Right atrium auricular region (tissue), 2 donors: ENCODE measurements around the gene LRRC45. TPM values are rescaled to one million over a fixed set of nuclear protein-coding genes. Genes with fewer than 3 reads are reported as not detected.

Experiments used
- DNase-seq: peaks from one replicate; pipeline ENCODE4 v3.0.0-alpha.2; 2019; ENCODE audit warnings: low spot score
- H3K27ac ChIP-seq, 2 donors: fragments of 200-600 bp; sonication (generic); 1 replicate in 1 of 2; 2 replicates in 1 of 2; pipeline ENCODE4 v1.5.1; 2016 to 2019
- H3K27me3 ChIP-seq, 2 donors: fragments of 200-600 bp; sonication (generic); one replicate each; pipeline versions ENCODE4 v1.5.1 to v1.6.0; 2017 to 2019
- H3K36me3 ChIP-seq: fragments of 200-600 bp; sonication (generic); one replicate; pipeline ENCODE4 v1.5.1; 2016
- H3K4me1 ChIP-seq, 2 donors: fragments of 200-600 bp; sonication (generic); one replicate each; pipeline versions ENCODE4 v1.5.1 to v1.6.0; 2017 to 2019
- H3K4me3 ChIP-seq, 2 donors: fragments of 200-600 bp; sonication (generic); 1 replicate in 1 of 2; 2 replicates in 1 of 2; pipeline ENCODE4 v1.5.1; 2017 to 2019; ENCODE audit warnings: mild to moderate bottlenecking in 1 of 2, moderate library complexity in 1 of 2
- H3K9me3 ChIP-seq, 2 donors: fragments of 200-600 bp; sonication (generic); one replicate each; pipeline ENCODE4 v1.5.1; 2019
- CTCF ChIP-seq, 2 donors: fragments of 200-600 bp; sonication (generic); IDR thresholded peaks; one replicate each; pipeline ENCODE4 v1.5.1; 2019; ENCODE audit warnings: antibody characterized with exemption in 2 of 2
- total RNA-seq, 2 donors: library from RNA; depleted of rRNA; stranded (reverse); fragments of >200 nt; gene quantifications; one replicate each; pipeline ENCODE4 v1.1.0, GENCODE V29; 2016

LRRC45 gene
- total RNA-seq, 2 donors from 2014 or later: 4.7 to 4.9 TPM

DNA sequence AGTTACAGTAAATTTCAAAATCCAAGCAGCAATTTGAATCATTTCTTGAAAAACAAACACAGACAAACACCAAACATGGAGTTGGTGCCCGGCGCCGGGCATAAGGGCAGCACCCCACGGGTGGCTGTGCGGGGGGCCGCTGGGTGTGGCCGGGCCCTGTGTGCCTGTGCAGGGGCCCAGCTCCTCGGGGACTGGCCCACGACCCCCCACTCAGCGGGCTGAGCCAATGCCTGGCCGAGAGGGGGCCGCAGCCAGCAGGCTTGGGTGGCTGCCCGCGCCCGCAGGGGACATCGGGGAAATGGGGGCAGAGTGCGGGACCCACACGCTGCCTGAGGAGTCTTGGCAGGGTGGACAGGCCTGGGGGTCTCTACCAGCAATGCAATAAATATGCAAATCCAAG is 55.3 kb downstream of the LRRC45 start:
- DNase-seq: no peak
- H3K4me1 ChIP-seq: no peaks in the 10 kb centered on the region
- peaks cover 41% of the 10 kb centered on the region for H3K36me3 ChIP-seq
- no peak overlapping the region for H3K27ac ChIP-seq
- no peaks in the 10 kb centered on the region for H3K9me3 ChIP-seq
- no peak overlapping the region for H3K4me3 ChIP-seq
- H3K27me3 ChIP-seq: no peaks in the 10 kb centered on the region
- TF ChIP-seq CTCF (IDR thresholded peaks at IDR 0.05): no peak

DNA sequence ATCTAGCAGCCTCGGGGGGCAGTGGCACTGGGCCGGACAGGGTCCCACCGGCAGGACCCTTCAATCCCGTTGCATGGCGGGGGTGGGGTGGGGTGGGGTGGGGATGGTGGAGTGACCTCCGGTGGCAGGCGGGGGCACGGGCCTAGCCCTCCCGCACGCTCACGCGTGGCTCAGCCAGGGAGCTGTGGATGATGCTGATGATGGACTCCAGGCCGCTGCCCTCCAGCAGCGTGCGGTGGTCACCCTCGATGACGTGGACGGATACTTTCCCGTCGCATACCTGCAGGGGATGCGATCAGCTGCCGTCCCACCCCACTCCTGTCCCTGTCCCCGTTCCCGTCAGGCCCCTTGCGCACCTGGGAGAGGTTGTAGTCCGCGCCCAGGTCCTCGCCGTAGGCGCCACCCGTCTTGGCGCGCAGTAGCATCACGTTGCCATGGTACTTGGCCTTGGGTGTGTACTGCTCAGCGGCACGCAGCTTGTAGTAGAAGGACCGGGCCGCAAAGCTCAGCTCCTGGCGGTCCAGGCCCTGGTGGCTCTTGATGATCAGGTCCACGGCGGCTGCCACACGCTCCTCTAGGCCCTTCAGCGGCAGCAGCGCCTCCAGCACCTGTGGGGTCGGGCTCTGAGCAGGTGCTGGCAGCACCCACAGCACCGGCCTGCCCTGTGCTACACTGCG is 56.0 kb downstream of the LRRC45 start:
- Histone ChIP-seq H3K27me3 (no peaks in the 10 kb centered on the region), H3K9me3 (no peaks in the 10 kb centered on the region), H3K36me3 (peaks cover 48% of the 10 kb centered on the region), H3K4me1 (no peaks in the 10 kb centered on the region), H3K27ac (no peak overlapping the region), H3K4me3 (no peak overlapping the region)
- DNase-seq: no peak
- no peak for TF ChIP-seq CTCF (IDR thresholded peaks at IDR 0.05)

DNA sequence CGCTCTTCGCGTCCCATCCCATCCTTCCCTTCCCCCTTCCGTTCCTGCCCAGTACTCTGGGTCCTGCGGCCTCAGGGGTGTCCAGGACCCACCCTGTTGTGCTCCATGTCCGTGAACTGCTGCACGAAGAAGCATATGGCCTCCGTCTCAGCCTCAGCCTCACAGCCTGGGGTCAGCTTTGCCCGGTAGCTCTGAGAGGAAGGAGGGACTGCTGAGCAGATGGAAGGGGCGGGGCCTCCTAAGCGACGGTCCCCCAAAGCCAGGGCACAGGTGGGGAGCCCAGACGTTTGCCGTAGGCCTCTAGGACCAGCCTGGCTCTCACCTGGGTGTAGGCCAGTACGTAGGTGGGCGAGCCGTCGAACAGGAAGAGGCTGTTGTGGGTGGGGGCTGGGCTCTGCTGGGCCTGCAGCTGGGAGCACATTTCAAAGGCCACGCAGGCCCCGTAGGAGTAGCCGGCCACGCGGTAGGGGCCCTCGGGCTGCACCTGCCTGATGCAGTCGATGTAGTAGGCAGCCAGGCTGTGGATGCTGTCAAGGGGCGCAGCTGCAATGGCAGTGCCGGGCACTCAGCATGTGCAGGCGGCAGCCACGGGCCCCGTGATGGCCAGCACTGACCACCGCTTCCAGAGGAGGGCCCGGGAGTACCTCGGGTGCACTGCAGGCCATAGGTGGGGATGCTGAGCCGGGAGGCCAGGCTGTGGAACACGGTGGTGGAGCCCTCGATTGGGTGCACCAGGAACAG is 57.1 kb downstream of the LRRC45 start:
- H3K36me3 ChIP-seq: peaks cover 59% of the 10 kb centered on the region
- no peak for TF ChIP-seq CTCF (IDR thresholded peaks at IDR 0.05)

More for the DNA sequence above, 57.1 kb downstream of the LRRC45 start:
- H3K27me3 ChIP-seq: no peaks in the 10 kb centered on the region
- H3K27ac ChIP-seq: no peak overlapping the region
- DNase-seq: no peak
- H3K4me1 ChIP-seq: no peaks in the 10 kb centered on the region
- H3K9me3 ChIP-seq: no peaks in the 10 kb centered on the region
- H3K4me3 ChIP-seq: no peak overlapping the region

Other genes with a start within 250 kb of the LRRC45 start
- not detected for gene GCGR, start 219.2 kb upstream of the LRRC45 start, total RNA-seq
- gene MCRIP1, start 190.0 kb upstream of the LRRC45 start, total RNA-seq: 100 to 1,000 TPM in 1 of 2 donors, 10 to 100 TPM in 1; 91.3 to 108 TPM
- not detected for gene PPP1R27, start 188.3 kb upstream of the LRRC45 start, total RNA-seq
- gene P4HB, start 162.8 kb upstream of the LRRC45 start, total RNA-seq: 100 to 1,000 TPM; 321 to 426 TPM
- 100 to 1,000 TPM in 1 of 2 donors, 10 to 100 TPM in 1; 59.4 to 145 TPM for gene ARHGDIA, start 152.0 kb upstream of the LRRC45 start, total RNA-seq
- gene ALYREF, start 131.7 kb upstream of the LRRC45 start, total RNA-seq: 10 to 100 TPM; 24.3 to 35.9 TPM
- 100 to 1,000 TPM; 126 to 229 TPM for gene ANAPC11, start 131.6 kb upstream of the LRRC45 start, total RNA-seq
- gene NPB, start 121.1 kb upstream of the LRRC45 start, total RNA-seq: 1 to 10 TPM in 1 of 2 donors, not detected in 1; 1.7 TPM
- 10 to 100 TPM; 23.3 to 26.1 TPM for gene PCYT2, start 111.9 kb upstream of the LRRC45 start, total RNA-seq
- gene SIRT7, start 105.1 kb upstream of the LRRC45 start, total RNA-seq: 1 to 10 TPM; 2.8 to 4.9 TPM
- gene MAFG, start 95.6 kb upstream of the LRRC45 start, total RNA-seq: 10 to 100 TPM; 21.8 to 26.5 TPM
- gene PYCR1, start 86.0 kb upstream of the LRRC45 start, total RNA-seq: 10 to 100 TPM in 1 of 2 donors, 1 to 10 TPM in 1; 8.3 to 10.2 TPM
- 1 to 10 TPM in 1 of 2 donors, under 1 TPM in 1; 0.55 to 1.4 TPM for gene MYADML2, start 76.1 kb upstream of the LRRC45 start, total RNA-seq
- under 1 TPM in 1 of 2 donors, not detected in 1; 0.35 TPM for gene NOTUM, start 62.1 kb upstream of the LRRC45 start, total RNA-seq
- 10 to 100 TPM; 14.1 to 18.8 TPM for gene ASPSCR1, start 45.7 kb upstream of the LRRC45 start, total RNA-seq
- gene CENPX, start 427 bp upstream of the LRRC45 start, total RNA-seq: 10 to 100 TPM; 36.5 to 47.6 TPM
- 1 to 10 TPM in 1 of 2 donors, under 1 TPM in 1; 0.93 to 2.6 TPM for gene RAC3, start 8.4 kb downstream of the LRRC45 start, total RNA-seq
- gene DCXR, start 14.4 kb downstream of the LRRC45 start, total RNA-seq: 100 to 1,000 TPM; 169 to 213 TPM
- gene RFNG, start 28.5 kb downstream of the LRRC45 start, total RNA-seq: 10 to 100 TPM; 21.4 to 25.3 TPM
- gene GPS1, start 28.6 kb downstream of the LRRC45 start, total RNA-seq: 10 to 100 TPM; 79.5 to 90.8 TPM
- gene DUS1L, start 42.5 kb downstream of the LRRC45 start, total RNA-seq: 10 to 100 TPM; 33.3 to 45.7 TPM
- 10 to 100 TPM; 13.8 to 46.4 TPM for gene FASN, start 74.9 kb downstream of the LRRC45 start, total RNA-seq
- 1 to 10 TPM; 5.1 to 7.4 TPM for gene CCDC57, start 189.5 kb downstream of the LRRC45 start, total RNA-seq
- 10 to 100 TPM in 1 of 2 donors, 1 to 10 TPM in 1; 5.0 to 19.5 TPM for gene SLC16A3, start 205.7 kb downstream of the LRRC45 start, total RNA-seq